Fibroblast of lung (primary cell): ENCODE data around the gene DARS1.

Source experiments
- EZH2 ChIP-seq: IDR thresholded peaks from 2 replicates; pipeline ENCODE4 v1.5.1; 2012; ENCODE audit warnings: low read length, control low read depth, mild to moderate bottlenecking; ENCODE audit errors: missing control alignments
- TF ChIP-seq, protein P1 (sequence below), 2 donors: IDR thresholded peaks in 1 of 2; conservative IDR thresholded peaks in 1 of 2; 1 replicate in 1 of 2; 2 replicates in 1 of 2; pipeline ENCODE4 v1.5.1; 2011 to 2012; ENCODE audit warnings: low read length in 2 of 2, control low read depth in 1 of 2, inconsistent platforms in 1 of 2, low read depth in 1 of 2, mild to moderate bottlenecking in 1 of 2

GRCh38 chr2:135987441-135987840 lies 2.0 kb upstream of the DARS1 start:
- TF ChIP-seq, protein P1, sequence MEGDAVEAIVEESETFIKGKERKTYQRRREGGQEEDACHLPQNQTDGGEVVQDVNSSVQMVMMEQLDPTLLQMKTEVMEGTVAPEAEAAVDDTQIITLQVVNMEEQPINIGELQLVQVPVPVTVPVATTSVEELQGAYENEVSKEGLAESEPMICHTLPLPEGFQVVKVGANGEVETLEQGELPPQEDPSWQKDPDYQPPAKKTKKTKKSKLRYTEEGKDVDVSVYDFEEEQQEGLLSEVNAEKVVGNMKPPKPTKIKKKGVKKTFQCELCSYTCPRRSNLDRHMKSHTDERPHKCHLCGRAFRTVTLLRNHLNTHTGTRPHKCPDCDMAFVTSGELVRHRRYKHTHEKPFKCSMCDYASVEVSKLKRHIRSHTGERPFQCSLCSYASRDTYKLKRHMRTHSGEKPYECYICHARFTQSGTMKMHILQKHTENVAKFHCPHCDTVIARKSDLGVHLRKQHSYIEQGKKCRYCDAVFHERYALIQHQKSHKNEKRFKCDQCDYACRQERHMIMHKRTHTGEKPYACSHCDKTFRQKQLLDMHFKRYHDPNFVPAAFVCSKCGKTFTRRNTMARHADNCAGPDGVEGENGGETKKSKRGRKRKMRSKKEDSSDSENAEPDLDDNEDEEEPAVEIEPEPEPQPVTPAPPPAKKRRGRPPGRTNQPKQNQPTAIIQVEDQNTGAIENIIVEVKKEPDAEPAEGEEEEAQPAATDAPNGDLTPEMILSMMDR (conservative IDR thresholded peaks at IDR 0.05 in 1 of 2, IDR thresholded peaks at IDR 0.05 in 1 of 2; ENCODE audit: low read depth in 1 of 2, low read length in 2 of 2), result no peak
- TF ChIP-seq EZH2, result no peak
